Loucy (cell line): Measurements from ENCODE around the gene TFAP2C.
"Not testable (repeated sequence)": the region's sequence is repeated elsewhere in the genome, so short reads cannot be mapped to it uniquely, and the experiment has no call there.

Source experiments
- H2AFZ ChIP-seq: fragments of 200-600 bp; sonication (generic); 2 replicates; pipeline ENCODE4 v1.6.0; 2016; ENCODE audit warnings: antibody characterized with exemption, mild to moderate bottlenecking, low read length, moderate library complexity
- H3F3A ChIP-seq: fragments of 200-600 bp; 2 replicates; pipeline ENCODE4 v1.6.0; 2016; ENCODE audit warnings: antibody characterized with exemption, low read depth, mild to moderate bottlenecking
- H3K27me3 ChIP-seq: fragments of 200-600 bp; sonication (generic); 2 replicates; pipeline ENCODE4 v1.6.1; 2014; ENCODE audit warnings: low read length, mild to moderate bottlenecking; ENCODE audit not compliant: insufficient read depth, poor library complexity, severe bottlenecking
- H3K36me3 ChIP-seq: fragments of 200-600 bp; sonication (generic); 2 replicates; pipeline ENCODE4 v1.6.1; 2016; ENCODE audit warnings: low read length; ENCODE audit not compliant: insufficient read depth
- H3K4me1 ChIP-seq: fragments of 200-600 bp; sonication (generic); 2 replicates; pipeline ENCODE4 v1.5.1; 2014; ENCODE audit warnings: low read length, mild to moderate bottlenecking; ENCODE audit not compliant: insufficient read depth, poor library complexity, severe bottlenecking
- H3K4me2 ChIP-seq: fragments of 200-600 bp; sonication (generic); 2 replicates; pipeline ENCODE4 v1.6.0; 2014; ENCODE audit warnings: antibody characterized with exemption, low read length, low read depth, mild to moderate bottlenecking; ENCODE audit not compliant: poor library complexity, severe bottlenecking
- H3K4me3 ChIP-seq: fragments of 200-600 bp; sonication (generic); 2 replicates; pipeline ENCODE4 v1.5.1; 2014; ENCODE audit warnings: low read length, mild to moderate bottlenecking, mixed read lengths; ENCODE audit not compliant: poor library complexity, severe bottlenecking
- H3K79me2 ChIP-seq: fragments of 200-600 bp; sonication (generic); 2 replicates; pipeline ENCODE4 v1.6.1; 2014; ENCODE audit warnings: low read length; ENCODE audit not compliant: insufficient read depth
- H3K9ac ChIP-seq: fragments of 200-600 bp; sonication (generic); 2 replicates; pipeline ENCODE4 v1.6.0; 2014; ENCODE audit warnings: mild to moderate bottlenecking, low read depth, low read length, moderate library complexity; ENCODE audit not compliant: poor library complexity, severe bottlenecking
- H3K9me2 ChIP-seq: fragments of 200-600 bp; sonication (generic); replicated peaks from 2 replicates; pipeline ENCODE4 v1.6.1; 2016; ENCODE audit warnings: low read depth, low read length, mixed read lengths
- H3K9me3 ChIP-seq: fragments of 200-600 bp; sonication (generic); 2 replicates; pipeline ENCODE4 v1.6.1; 2014; ENCODE audit warnings: mild to moderate bottlenecking, antibody characterized with exemption, low read length, low read depth; ENCODE audit not compliant: insufficient read depth
- H4K20me1 ChIP-seq: fragments of 200-600 bp; sonication (generic); 2 replicates; pipeline ENCODE4 v1.6.0; 2014; ENCODE audit warnings: antibody characterized with exemption, low read length, mild to moderate bottlenecking; ENCODE audit not compliant: insufficient read depth, poor library complexity, severe bottlenecking
- CTCF ChIP-seq: fragments of 200-600 bp; sonication (generic); conservative IDR thresholded peaks from 2 replicates; pipeline ENCODE4 v1.5.1; 2014; ENCODE audit warnings: mild to moderate bottlenecking, antibody characterized with exemption, low read length
- EZH2phosphoT487 ChIP-seq: fragments of 200-600 bp; IDR thresholded peaks from 2 replicates; pipeline ENCODE4 v1.6.1; 2018; ENCODE audit warnings: antibody characterized with exemption, mild to moderate bottlenecking, moderate library complexity, borderline replicate concordance

Gene TFAP2C

GRCh38 chr20:56616716-56617115 is 12.4 kb upstream of the TFAP2C start:
- Histone ChIP-seq H3K9me2 (no peaks in the 10 kb centered on the region), H3K4me3 (no peak overlapping the region), H3K79me2 (no peaks in the 10 kb centered on the region), H3K9me3 (no peaks in the 10 kb centered on the region), H3F3A (no peaks in the 10 kb centered on the region), H3K36me3 (no peaks in the 10 kb centered on the region), H3K9ac (no peak overlapping the region), H3K4me1 (no peaks in the 10 kb centered on the region), H2AFZ (no peak overlapping the region), H3K4me2 (no peak overlapping the region), H4K20me1 (no peaks in the 10 kb centered on the region), H3K27me3 (no peaks in the 10 kb centered on the region)
- TF ChIP-seq EZH2phosphoT487, result no peak
- no peak for TF ChIP-seq CTCF

GRCh38 chr20:56617489-56617888 is 11.6 kb upstream of the TFAP2C start:
- no peaks in the 10 kb centered on the region for H3K27me3 ChIP-seq
- H2AFZ ChIP-seq, result no peak overlapping the region
- no peak overlapping the region for H3K4me2 ChIP-seq
- H3F3A ChIP-seq, result no peaks in the 10 kb centered on the region
- H3K4me1 ChIP-seq, result no peaks in the 10 kb centered on the region
- H3K9me2 ChIP-seq, result no peaks in the 10 kb centered on the region
- H3K9me3 ChIP-seq, result no peaks in the 10 kb centered on the region
- TF ChIP-seq CTCF (no peak), EZH2phosphoT487 (no peak)
- H3K4me3 ChIP-seq, result no peak overlapping the region
- H3K79me2 ChIP-seq, result no peaks in the 10 kb centered on the region
- H3K36me3 ChIP-seq, result no peaks in the 10 kb centered on the region
- no peak overlapping the region for H3K9ac ChIP-seq
- H4K20me1 ChIP-seq, result no peaks in the 10 kb centered on the region

- H3K79me2 ChIP-seq, result no peaks in the 10 kb centered on the region
- no peaks in the 10 kb centered on the region for H3K36me3 ChIP-seq
- H3K4me2 ChIP-seq, result no peak overlapping the region
- no peaks in the 10 kb centered on the region for H4K20me1 ChIP-seq
- H2AFZ ChIP-seq, result no peak overlapping the region
- H3K9me3 ChIP-seq, result no peaks in the 10 kb centered on the region
- no peaks in the 10 kb centered on the region for H3K4me1 ChIP-seq
- no peaks in the 10 kb centered on the region for H3K27me3 ChIP-seq
- no peaks in the 10 kb centered on the region for H3F3A ChIP-seq
- no peak overlapping the region for H3K4me3 ChIP-seq
- no peaks in the 10 kb centered on the region for H3K9me2 ChIP-seq
- no peak for TF ChIP-seq EZH2phosphoT487
- no peak for TF ChIP-seq CTCF
- no peak overlapping the region for H3K9ac ChIP-seq
Observed at GRCh38 chr20:56621730-56622129, 7.4 kb upstream of the TFAP2C start.

GRCh38 chr20:56623930-56624329 is 5.2 kb upstream of the TFAP2C start:
- not testable (repeated sequence) for H3K9ac ChIP-seq, H3K9me3 ChIP-seq, H3K79me2 ChIP-seq, H4K20me1 ChIP-seq, H2AFZ ChIP-seq, H3K4me3 ChIP-seq, H3K4me1 ChIP-seq, H3K4me2 ChIP-seq, H3K27me3 ChIP-seq, H3F3A ChIP-seq, H3K9me2 ChIP-seq, H3K36me3 ChIP-seq
